Effector memory CD4-positive, alpha-beta T cell (primary cell): ENCODE measurements around the gene GP1BA.
"Not testable (repeated sequence)": the region's sequence is repeated elsewhere in the genome, so short reads cannot be mapped to it uniquely, and the experiment has no call there.

ENCODE experiments used
- DNase-seq, 3 donors: peaks; one replicate each; pipeline ENCODE4 v3.0.0-alpha.2; 2020
- H3K27ac ChIP-seq: 2 replicates; pipeline ENCODE4 v1.7.0; 2013; ENCODE audit warnings: mild to moderate bottlenecking, low read length, moderate library complexity; ENCODE audit not compliant: insufficient read depth, poor library complexity, severe bottlenecking
- H3K27me3 ChIP-seq: replicated peaks from 2 replicates; pipeline ENCODE4 v1.7.0; 2013; ENCODE audit warnings: mild to moderate bottlenecking, low read length; ENCODE audit not compliant: insufficient read depth, control insufficient read depth, poor library complexity, severe bottlenecking
- H3K36me3 ChIP-seq: 2 replicates; pipeline ENCODE4 v1.7.0; 2013; ENCODE audit warnings: mild to moderate bottlenecking, low read length, moderate library complexity; ENCODE audit not compliant: control insufficient read depth, insufficient read depth
- H3K4me1 ChIP-seq: 2 replicates; pipeline ENCODE4 v1.7.0; 2013; ENCODE audit warnings: low read length, mild to moderate bottlenecking; ENCODE audit not compliant: control insufficient read depth, insufficient read depth, poor library complexity, severe bottlenecking
- H3K4me3 ChIP-seq: 2 replicates; pipeline ENCODE4 v1.7.0; 2013; ENCODE audit warnings: low read length, low read depth, mild to moderate bottlenecking; ENCODE audit not compliant: insufficient read depth, poor library complexity, severe bottlenecking
- H3K9me3 ChIP-seq: 2 replicates; pipeline ENCODE4 v1.7.0; 2013; ENCODE audit warnings: mild to moderate bottlenecking, low read length, moderate library complexity; ENCODE audit not compliant: control insufficient read depth

Gene GP1BA

DNA sequence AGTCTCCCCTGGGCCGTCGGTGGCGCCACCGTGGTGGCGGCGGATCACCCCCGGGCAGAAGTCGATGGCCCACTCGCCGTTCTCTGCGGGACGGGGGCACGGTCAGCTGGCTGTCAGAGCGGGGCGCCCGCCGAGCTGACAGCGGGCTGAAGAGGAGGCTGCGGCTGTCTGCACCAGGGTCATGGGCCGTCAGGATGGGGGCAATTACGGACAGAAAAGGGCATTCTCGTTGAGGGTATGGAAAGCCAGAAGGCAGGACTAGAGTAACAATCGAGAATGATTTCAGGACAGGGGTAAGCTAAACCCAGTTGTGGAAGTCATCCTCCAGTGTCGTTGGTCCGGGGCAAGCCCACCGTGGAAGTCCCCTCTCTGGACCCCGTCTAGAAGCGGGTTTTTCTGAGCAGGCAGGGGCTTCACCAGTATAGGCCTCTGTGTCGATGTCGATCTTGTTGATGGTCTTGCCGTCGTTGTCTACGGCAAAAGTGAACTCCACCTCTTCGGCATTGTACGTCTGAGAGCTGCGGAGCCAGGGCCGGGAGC, 30.9 kb upstream of the GP1BA start:
- Histone ChIP-seq H3K4me3 (peak overlapping the region; percentile 51), H3K36me3 (peaks cover 5% of the 10 kb centered on the region), H3K9me3 (no peaks in the 10 kb centered on the region), H3K4me1 (peaks cover 29% of the 10 kb centered on the region), H3K27me3 (no peaks in the 10 kb centered on the region), H3K27ac (no peak overlapping the region)
- no peak for DNase-seq

DNA sequence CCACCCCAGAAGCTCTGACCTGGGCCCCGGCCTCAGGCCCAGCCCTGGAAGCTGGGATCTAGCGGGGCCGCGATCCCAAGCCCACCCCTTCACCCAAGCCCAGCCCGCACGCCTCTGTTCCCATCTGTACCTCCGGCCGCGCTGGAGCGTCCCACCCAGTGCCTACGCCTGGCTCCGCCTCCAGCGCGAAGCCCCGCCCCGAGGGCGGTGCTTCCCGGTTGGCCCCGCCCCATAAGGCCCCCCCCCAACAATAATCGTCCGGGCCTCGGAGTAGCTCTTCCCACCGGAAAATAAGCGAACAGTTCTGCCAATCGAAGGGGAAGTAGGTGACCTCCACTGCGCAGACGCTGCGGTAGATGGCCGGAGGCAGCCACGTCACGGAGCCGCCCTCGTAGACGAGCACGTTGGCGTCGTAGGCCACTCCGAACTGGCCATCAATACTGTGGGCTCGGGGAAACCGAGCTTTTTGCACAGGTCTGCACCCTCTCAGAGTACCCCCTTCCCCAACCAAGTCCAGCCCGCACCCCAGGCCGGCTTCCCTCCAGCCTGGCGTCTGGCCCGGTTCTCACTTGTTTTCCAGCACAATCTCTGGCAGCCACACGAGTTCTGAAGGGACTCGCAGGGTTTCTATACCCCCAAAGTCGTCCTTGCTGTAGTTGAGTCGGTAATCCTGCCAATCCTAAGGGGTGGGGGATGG, 30.3 kb upstream of the GP1BA start:
- Histone ChIP-seq H3K27me3 (no peaks in the 10 kb centered on the region), H3K36me3 (no peaks in the 10 kb centered on the region), H3K4me3 (no peak overlapping the region), H3K4me1 (peaks cover 29% of the 10 kb centered on the region), H3K27ac (no peak overlapping the region), H3K9me3 (no peaks in the 10 kb centered on the region)
- DNase-seq: peak in 1 of 3 donors; percentile 12

DNA sequence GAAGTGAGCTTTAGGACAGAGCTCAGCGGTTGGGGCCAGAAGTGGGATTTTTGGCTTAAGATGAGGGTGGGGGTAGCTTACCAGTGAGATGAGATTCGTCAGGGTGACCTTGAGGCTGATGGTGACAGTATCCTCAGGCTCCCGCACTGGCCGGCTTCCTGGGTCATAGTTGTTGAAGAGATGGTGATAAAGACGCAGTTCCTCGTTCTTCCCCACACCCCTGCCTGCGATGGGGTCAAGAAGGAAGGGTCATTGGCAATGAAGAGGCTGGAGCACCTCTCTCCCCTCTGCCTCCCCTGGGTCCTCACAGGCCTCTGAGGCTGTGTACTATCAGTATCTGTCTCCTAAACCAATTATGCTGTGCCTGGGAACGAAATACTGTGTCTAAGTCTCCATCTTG, 29.5 kb upstream of the GP1BA start:
- Histone ChIP-seq H3K27me3 (no peaks in the 10 kb centered on the region), H3K4me3 (no peak overlapping the region)

DNA sequence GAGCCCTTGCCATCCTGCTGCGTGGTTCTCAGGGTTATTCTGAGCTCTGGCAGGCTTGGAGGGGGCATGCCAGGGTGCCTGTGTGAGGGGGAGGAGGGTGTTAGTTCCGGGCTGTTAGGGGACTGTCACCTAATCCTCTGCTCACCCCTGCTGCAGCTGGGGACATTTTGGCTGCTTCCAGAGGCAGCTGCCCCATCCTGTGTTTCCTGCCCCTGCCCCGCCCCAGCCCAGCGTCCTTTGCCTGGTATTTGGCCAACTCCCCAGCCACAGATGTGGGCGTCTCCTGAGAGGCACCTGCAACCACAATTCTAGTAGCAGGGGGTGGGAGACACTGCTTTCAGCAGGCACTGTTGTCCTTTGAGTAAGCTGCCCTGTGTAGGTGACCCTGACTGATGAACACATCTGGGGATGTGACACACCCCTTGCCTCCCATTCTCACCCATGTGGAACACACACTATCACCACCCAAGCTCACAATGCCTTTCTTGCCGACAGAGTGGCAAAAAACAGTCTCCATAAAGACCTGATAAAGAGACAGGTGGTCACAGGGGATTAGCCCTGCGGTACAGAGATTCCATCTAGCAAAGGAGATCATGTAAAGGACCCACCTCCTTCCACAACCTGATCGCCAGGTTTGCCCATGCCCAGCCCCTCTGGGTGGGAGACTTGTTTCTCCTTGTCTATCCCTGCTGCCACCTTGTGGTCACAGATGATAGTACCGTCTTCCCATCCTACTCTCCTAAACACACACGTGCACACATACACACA, 28.8 kb upstream of the GP1BA start, which contains the start of gene CHRNE:
Gene CHRNE, minus strand, starts transcription at position 48 of the 768 bp plus-strand sequence. Its CDS starts 35 bp downstream, at position 13.
- no peak within 1 kb of the TSS for H3K4me3 ChIP-seq
- H3K27me3 ChIP-seq: no peaks in the 10 kb centered on the region
- no peak within 1 kb of the TSS for H3K27ac ChIP-seq
- DNase-seq: peak; percentile 50 to 72 (median 55)
- no peaks in the 10 kb centered on the region for H3K9me3 ChIP-seq
- no peaks in the 10 kb centered on the region for H3K36me3 ChIP-seq
- H3K4me1 ChIP-seq: peaks cover 31% of the 10 kb centered on the region

More for the DNA sequence above, 29.5 kb upstream of the GP1BA start:
- Histone ChIP-seq H3K9me3 (no peaks in the 10 kb centered on the region), H3K4me1 (peaks cover 29% of the 10 kb centered on the region), H3K36me3 (no peaks in the 10 kb centered on the region), H3K27ac (no peak overlapping the region)
- DNase-seq: no peak

DNA sequence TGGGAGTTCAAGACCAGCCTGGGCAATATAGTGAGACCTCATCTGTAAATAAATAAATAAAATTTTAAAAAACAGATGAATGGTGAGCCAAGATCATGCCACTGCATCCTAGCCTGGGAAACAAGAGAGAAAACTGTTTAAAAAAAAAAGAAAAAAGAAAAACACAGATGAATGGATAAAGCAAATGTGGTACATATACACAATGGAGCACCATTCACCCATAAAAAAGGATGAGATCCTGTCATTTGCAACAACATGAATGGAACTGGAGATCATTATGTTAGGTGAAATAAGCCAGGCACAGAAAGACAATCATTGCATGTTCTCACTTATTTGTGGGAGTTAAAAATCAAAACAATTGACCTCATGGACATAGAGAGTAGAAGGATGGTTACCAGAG, 25.4 kb upstream of the GP1BA start:
- not testable (repeated sequence) for H3K36me3 ChIP-seq, H3K4me3 ChIP-seq, H3K27ac ChIP-seq, H3K9me3 ChIP-seq, H3K27me3 ChIP-seq, DNase-seq
- H3K4me1 ChIP-seq: peaks cover 20% of the 10 kb centered on the region

DNA sequence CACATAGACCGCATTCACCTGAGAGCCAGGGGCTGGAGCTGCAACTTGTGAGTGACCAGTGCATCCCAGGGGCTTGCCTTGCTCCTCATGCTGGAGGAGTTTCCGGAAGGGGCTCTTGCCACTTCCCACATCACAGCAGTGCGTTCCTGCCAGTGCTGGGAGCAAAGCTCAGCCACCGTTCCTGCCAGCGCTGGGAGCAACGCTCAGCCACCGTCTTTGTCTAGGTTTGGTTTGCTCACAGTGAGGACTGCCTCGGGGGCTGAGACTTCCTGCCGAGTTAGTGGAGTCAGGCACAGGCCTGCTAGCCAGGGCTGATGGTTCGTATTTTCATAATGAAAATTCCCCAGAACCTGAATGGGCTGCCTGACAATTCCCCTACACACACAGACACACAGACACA, 23.8 kb upstream of the GP1BA start:
- no peaks in the 10 kb centered on the region for H3K36me3 ChIP-seq
- peaks cover 12% of the 10 kb centered on the region for H3K4me1 ChIP-seq
- H3K4me3 ChIP-seq: no peak overlapping the region
- no peaks in the 10 kb centered on the region for H3K27me3 ChIP-seq
- no peak overlapping the region for H3K27ac ChIP-seq
- DNase-seq: no peak
- H3K9me3 ChIP-seq: no peaks in the 10 kb centered on the region

DNA sequence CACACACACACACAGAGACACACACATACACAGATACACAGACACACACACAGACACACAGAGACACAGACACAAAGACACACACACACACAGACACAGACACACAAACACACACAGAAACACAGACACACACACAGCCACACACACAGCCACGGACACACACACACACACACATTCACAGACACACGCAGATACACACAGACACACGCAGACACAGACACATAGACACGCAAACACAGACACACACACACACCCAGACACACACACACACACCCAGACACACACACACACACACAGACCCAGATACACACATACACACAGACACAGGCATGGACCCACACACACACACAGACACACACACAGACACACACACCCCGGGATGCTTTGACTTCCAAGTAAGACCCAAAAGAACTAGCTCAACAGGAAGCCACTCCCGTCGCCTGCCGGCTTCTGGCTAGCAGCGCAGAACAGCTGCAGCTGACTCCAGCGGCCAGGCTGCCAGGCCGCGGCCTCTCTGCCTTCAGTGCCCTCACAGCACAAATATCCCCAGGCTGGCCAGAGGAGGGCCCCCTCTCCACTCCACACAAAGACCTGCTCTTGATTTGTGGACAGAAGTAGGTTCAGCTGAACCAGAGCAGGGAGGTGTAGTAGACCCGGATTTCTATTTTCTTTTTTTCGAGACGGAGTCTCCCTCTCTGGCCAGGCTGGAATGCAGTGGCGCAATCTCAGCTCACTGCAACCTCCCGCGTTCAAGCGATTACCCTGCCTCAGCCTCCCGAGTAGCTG, 23.2 kb upstream of the GP1BA start:
- peaks cover 12% of the 10 kb centered on the region for H3K4me1 ChIP-seq
- H3K27me3 ChIP-seq: no peaks in the 10 kb centered on the region
- H3K4me3 ChIP-seq: no peak overlapping the region
- no peaks in the 10 kb centered on the region for H3K9me3 ChIP-seq
- H3K27ac ChIP-seq: no peak overlapping the region
- peak; percentile 48 to 52 (median 49) for DNase-seq
- no peaks in the 10 kb centered on the region for H3K36me3 ChIP-seq

DNA sequence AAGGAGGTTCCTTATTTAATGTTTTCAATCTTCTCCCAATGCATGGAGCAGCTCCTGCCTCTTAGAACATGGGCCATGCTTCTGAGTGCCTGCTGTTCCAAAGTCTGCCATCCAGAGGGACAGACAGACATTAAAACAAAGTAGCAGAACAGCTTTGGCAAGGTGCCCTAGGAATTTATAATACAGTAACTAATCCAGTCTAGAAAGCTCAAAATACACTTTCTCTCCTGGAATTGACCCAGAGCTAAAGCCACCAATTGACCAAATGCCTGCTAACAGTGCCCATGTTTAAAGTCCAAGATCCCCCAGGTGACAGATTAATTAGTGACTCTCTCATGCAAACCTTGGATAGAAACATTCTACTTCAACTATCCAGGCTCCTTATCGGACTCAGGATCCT, 18.1 kb upstream of the GP1BA start:
- Histone ChIP-seq H3K4me3 (no peak overlapping the region), H3K36me3 (no peaks in the 10 kb centered on the region), H3K9me3 (no peaks in the 10 kb centered on the region), H3K27me3 (no peaks in the 10 kb centered on the region), H3K27ac (no peak overlapping the region), H3K4me1 (peaks cover 4% of the 10 kb centered on the region)
- DNase-seq: no peak

DNA sequence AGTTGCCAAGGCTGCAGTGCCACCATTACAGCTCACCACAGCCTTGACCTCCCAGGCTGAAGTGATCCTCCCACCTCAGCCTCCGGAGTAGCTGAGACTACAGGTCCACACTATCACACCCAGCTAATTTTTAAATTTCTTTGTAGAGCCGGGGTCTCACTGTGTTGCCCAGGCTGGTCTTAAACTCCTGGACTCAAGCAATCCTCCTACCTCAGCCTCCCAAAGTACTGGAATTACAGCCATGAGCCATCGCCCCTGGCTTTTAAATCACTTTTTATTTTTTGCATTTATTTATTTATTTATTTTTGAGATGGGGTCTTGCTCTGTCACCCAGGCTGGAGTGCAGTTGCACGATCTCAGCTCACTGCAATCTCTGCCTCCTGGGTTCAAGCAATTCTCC, 17.5 kb upstream of the GP1BA start:
- H3K4me3 ChIP-seq, H3K4me1 ChIP-seq, H3K9me3 ChIP-seq, H3K27me3 ChIP-seq, H3K27ac ChIP-seq, DNase-seq, H3K36me3 ChIP-seq: not testable (repeated sequence)
